HG02798 (cell line): Measurements from ENCODE around the gene EXTL1.
"Not testable (repeated sequence)": the region's sequence is repeated elsewhere in the genome, so short reads cannot be mapped to it uniquely, and the experiment has no call there.

Experiments used
- ATAC-seq: cut with Tn5 transposase; IDR thresholded peaks from one replicate; pipeline ENCODE4 v1.9.1; 2021; ENCODE audit warnings: mild to moderate bottlenecking; ENCODE audit not compliant: unreplicated experiment, poor library complexity

The EXTL1 gene

GRCh38 chr1:26021647-26022403 is at the start of gene EXTL1:
Gene EXTL1, plus strand, starts transcription at chr1:26021775. Its CDS starts 872 bp downstream, at chr1:26022647.
- ATAC-seq = no peak

- no peak for ATAC-seq
Measured at GRCh38 chr1:25971811-25972180, 49.8 kb upstream of the EXTL1 start.

GRCh38 chr1:25973610-25974321 is 47.8 kb upstream of the EXTL1 start:
- ATAC-seq = no peak

GRCh38 chr1:25977801-25978200 is 43.8 kb upstream of the EXTL1 start:
- ATAC-seq = no peak

- no peak for ATAC-seq
Measured at GRCh38 chr1:25978403-25978802, 43.2 kb upstream of the EXTL1 start.

GRCh38 chr1:25979210-25979609 is 42.4 kb upstream of the EXTL1 start:
- no peak for ATAC-seq

GRCh38 chr1:25985171-25985570 is 36.4 kb upstream of the EXTL1 start:
- no peak for ATAC-seq

- ATAC-seq = no peak
Measured at GRCh38 chr1:25985670-25986069, 35.9 kb upstream of the EXTL1 start.

GRCh38 chr1:25986773-25987172 is 34.8 kb upstream of the EXTL1 start:
- ATAC-seq = not testable (repeated sequence)

- ATAC-seq = no peak
Measured at GRCh38 chr1:25987951-25988350, 33.6 kb upstream of the EXTL1 start.

- ATAC-seq = no peak
Measured at GRCh38 chr1:25989440-25990234, 31.9 kb upstream of the EXTL1 start.

GRCh38 chr1:25990251-25990650 is 31.3 kb upstream of the EXTL1 start:
- no peak for ATAC-seq

GRCh38 chr1:25990702-25991395 is 30.7 kb upstream of the EXTL1 start:
- ATAC-seq = no peak

- ATAC-seq = no peak
Measured at GRCh38 chr1:25991937-25992688, 29.5 kb upstream of the EXTL1 start.

- ATAC-seq = no peak
Measured at GRCh38 chr1:25992689-25993171, 28.8 kb upstream of the EXTL1 start.

- no peak for ATAC-seq
Measured at GRCh38 chr1:25993197-25993951, 28.2 kb upstream of the EXTL1 start.

- no peak for ATAC-seq
Measured at GRCh38 chr1:25994402-25995150, 27.0 kb upstream of the EXTL1 start.
